HEK293 (cell line): Measurements from ENCODE around the gene TAS2R3.

ENCODE experiments used
- CTCF ChIP-seq: fragments of 450-650 bp; formaldehyde crosslinking; IDR thresholded peaks from 2 replicates; pipeline ENCODE4 v1.5.1; 2016; ENCODE audit warnings: missing biosample characterization, missing genetic modification characterization
- YY1 ChIP-seq: fragments of 450-650 bp; formaldehyde crosslinking; IDR thresholded peaks from 2 replicates; pipeline ENCODE4 v1.5.1; 2018; ENCODE audit warnings: missing biosample characterization, missing genetic modification characterization
- ZNF549 ChIP-seq: fragments of 450-650 bp; IDR thresholded peaks from 2 replicates; pipeline ENCODE4 v1.5.1; 2018; ENCODE audit warnings: missing biosample characterization, missing genetic modification characterization, mild to moderate bottlenecking, inconsistent platforms, moderate library complexity

- TF ChIP-seq CTCF (tag by site-specific recombination) (no peak), YY1 (tag by site-specific recombination) (no peak), ZNF549 (tag by site-specific recombination) (no peak)
Measured at GRCh38 chr7:141763797-141764196, at the start of gene TAS2R3.
